GM18907 (cell line): Measurements from ENCODE around the gene MMP24OS.
"Not testable (repeated sequence)": the region's sequence is repeated elsewhere in the genome, so short reads cannot be mapped to it uniquely, and the experiment has no call there.

ENCODE experiments used
- ATAC-seq: cut with Tn5 transposase; IDR thresholded peaks from one replicate; pipeline ENCODE4 v1.9.1; 2021; ENCODE audit warnings: mild to moderate bottlenecking, moderate library complexity; ENCODE audit not compliant: unreplicated experiment

Gene MMP24OS

GRCh38 chr20:35252598-35252997 is 25.3 kb downstream of the MMP24OS start:
- ATAC-seq, result not testable (repeated sequence)

GRCh38 chr20:35252037-35252461 is 25.9 kb downstream of the MMP24OS start:
- ATAC-seq, result peak; percentile 79

- ATAC-seq, result no peak
Measured at GRCh38 chr20:35251613-35251940, 26.3 kb downstream of the MMP24OS start.

GRCh38 chr20:35248641-35249475 is 29.1 kb downstream of the MMP24OS start:
- ATAC-seq, result no peak

- ATAC-seq, result no peak
Measured at GRCh38 chr20:35246723-35247122, 31.2 kb downstream of the MMP24OS start.

GRCh38 chr20:35243986-35244385 is 33.9 kb downstream of the MMP24OS start:
- no peak for ATAC-seq

- no peak for ATAC-seq
Measured at GRCh38 chr20:35243317-35243716, 34.6 kb downstream of the MMP24OS start.

GRCh38 chr20:35240811-35241293 is 37.1 kb downstream of the MMP24OS start:
- no peak for ATAC-seq

GRCh38 chr20:35240083-35240810 is 37.7 kb downstream of the MMP24OS start:
- no peak for ATAC-seq

GRCh38 chr20:35238735-35239134 is 39.2 kb downstream of the MMP24OS start:
- ATAC-seq, result no peak

- ATAC-seq, result no peak
Measured at GRCh38 chr20:35238170-35238569, 39.8 kb downstream of the MMP24OS start.

- no peak for ATAC-seq
Measured at GRCh38 chr20:35237486-35237885, 40.4 kb downstream of the MMP24OS start.

- ATAC-seq, result no peak
Measured at GRCh38 chr20:35235881-35236280, 42.0 kb downstream of the MMP24OS start.

GRCh38 chr20:35232575-35232974 is 45.3 kb downstream of the MMP24OS start:
- no peak for ATAC-seq

GRCh38 chr20:35226884-35227681 is 50.8 kb downstream of the MMP24OS start:
- ATAC-seq, result no peak
